DMS79 treated with DMSO at 0.1 percent for 48 hours (cell line): Measurements from ENCODE around the gene CABP7.
A peak's percentile ranks its signal among the peaks of the same experiment; 100 is the strongest.

ENCODE experiments used
- DNase-seq: peaks from one replicate; lab custom pipeline; 2025; lab: John Stamatoyannopoulos, UW

Gene CABP7

DNA sequence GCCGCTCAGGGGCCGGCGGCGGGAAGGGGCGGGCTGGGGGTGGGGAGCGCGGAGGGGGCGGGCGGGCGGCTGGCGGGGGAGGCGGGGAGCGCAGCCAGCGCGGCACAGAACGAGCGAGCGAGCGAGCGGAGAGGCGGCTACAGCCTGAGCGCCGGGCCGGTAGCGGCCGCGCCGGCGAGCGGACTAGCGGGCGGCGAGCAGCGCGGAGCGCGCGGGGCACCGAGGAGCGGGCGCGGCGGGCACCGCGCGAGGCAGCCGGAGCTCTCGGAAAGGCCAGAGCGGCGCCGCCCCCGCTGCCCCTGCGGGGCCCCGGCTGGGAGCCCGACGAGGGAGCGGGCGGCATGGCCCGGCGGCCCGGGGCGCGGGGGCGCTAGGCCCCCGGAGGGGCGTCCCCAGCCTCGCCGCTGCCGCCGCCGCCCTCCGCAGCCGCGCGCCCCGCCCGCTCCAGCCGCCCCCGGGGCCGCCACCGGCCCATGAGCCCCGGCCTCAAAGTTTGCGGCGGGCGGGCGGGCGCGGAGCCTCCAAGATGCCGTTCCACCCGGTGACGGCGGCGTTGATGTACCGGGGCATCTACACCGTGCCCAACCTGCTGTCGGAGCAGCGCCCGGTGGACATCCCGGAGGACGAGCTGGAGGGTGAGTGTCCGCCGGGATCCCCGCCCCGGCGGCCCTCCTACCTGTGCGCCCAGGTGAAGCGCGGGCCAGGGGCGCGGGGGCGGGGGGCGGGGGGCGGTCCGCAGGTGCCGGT lies at the start of gene CABP7:
TSS of gene CABP7 (plus strand) at position 105 of the 747 bp plus-strand sequence. CDS start at position 527, 422 bp downstream.
- no peak for DNase-seq

DNA sequence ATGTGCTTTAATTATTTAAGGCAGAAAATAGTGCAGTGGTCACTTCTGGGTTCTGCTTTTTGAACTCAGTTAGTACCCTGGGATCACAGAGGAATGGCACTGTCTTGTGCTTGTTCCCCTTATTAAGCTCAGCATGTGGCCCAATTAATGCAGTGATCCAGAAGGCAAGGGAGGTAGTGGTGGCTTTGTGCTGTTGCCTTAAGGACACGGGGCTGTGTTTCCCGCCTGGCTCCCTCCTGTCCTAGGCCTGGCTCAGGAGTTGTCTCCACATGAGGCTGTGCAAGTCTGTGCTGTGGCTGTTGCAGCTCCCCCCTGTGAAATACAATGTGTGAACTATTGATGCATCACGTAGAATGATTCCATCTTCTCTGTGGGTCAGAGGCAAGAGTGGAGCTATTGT lies 49.2 kb upstream of the CABP7 start:
- no peak for DNase-seq

DNA sequence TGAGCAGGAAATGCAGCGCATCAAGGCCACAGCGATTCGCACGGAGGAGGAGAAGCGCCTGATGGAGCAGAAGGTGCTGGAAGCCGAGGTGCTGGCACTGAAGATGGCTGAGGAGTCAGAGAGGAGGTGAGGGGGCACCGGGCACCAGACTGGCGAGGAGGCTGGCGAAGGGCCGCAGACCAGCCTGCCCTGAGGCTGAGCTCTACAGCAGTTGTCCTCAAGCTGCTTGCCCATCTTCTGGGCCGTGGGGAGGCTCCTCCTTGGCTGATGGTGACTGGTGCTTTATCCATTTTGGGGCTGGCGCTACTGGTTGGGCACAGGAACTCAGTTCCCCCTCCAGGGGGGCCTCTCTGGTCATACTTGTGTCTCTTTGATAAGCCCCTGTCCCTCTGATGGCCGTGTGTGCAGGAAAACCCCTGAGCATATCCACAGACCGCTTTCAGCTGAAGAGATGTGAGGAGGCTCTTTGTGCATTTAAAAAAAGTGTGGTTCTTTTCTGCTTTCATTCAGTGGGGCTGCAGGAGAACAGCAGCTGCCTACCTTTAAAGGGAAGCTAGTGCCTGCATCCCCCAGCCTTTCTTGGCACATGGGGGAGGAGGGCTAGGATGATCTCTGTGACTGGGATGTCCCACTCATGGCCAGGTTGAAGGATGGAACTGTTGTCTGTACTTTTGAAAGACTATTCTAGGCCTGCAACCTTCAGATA lies 46.3 kb upstream of the CABP7 start:
- DNase-seq, result no peak

DNA sequence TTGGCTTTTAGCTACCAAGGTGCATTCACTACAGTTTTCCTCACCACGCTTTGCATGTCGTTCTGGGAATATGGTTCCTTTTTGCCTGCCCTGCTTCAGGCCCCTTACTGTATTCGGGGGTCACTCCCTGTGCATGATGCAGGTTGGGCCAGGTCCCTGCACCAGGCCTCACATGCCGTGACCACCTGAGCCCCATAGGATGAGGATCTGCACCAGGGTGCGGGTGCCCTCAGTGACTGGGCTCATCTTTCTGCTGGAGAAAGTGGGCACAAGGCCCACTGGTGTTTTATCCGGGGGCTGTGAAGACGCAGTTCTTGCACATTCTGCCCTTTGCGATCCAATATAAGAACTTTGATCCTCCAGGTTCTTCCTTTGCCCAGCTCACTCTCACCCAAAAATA lies 45.7 kb upstream of the CABP7 start:
- DNase-seq, result no peak

DNA sequence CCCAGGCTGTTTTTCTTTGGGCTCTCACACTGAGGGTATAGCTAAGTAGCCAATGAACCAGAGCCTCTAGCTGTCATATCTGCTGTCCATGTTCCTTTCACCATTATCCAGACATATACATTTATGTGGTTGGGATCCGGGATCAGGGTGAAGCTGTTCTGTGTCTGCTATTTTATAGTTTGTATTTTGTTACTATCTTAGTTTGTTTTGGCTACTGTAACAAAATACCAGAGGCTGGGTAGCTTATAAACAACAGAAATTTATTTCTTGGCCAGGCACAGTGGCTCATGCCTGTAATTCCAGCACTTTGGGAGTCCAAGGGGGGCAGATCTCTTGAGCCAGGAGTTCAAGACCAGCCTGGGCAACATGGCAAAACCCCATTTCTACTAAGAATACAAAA lies 40.5 kb upstream of the CABP7 start:
- no peak for DNase-seq

DNA sequence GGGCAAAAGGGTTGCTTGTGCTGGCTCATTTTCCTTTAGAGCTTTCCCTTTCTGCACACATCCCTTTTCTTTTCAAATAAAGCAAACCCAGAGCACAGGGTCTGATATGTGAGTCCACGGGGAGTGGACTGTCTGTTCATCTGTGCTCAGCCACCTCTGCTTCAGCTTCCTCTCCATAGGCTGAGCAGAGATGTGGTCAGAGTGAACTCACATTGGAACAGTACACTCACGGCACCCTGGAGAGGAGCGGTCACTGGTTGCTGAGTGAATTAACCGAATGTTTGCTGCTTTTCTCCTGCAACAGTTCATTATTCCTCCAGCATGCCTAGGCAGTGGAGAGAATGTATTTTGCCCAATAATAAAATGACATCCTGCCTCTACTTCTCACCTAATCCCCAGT lies 36.3 kb upstream of the CABP7 start:
- no peak for DNase-seq

DNA sequence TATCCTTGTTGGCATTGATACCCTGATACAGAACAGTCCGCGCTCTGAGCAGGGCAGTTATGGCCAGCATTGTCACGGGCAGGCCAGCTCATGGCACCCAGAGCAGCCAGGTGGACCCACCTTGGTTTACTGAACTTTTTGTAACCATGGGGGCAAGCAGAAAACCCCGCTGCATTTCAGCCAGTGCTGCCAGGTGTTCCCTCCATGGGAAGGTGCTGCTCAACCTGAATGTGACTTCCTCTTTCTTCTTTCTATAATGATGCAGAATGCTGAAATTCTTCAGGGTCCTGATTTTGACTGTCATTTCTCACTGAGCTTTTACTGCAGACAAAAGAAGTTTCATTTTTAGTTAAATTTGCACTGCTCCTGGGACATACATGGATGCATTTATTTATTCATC lies 35.6 kb upstream of the CABP7 start:
- DNase-seq, result no peak

DNA sequence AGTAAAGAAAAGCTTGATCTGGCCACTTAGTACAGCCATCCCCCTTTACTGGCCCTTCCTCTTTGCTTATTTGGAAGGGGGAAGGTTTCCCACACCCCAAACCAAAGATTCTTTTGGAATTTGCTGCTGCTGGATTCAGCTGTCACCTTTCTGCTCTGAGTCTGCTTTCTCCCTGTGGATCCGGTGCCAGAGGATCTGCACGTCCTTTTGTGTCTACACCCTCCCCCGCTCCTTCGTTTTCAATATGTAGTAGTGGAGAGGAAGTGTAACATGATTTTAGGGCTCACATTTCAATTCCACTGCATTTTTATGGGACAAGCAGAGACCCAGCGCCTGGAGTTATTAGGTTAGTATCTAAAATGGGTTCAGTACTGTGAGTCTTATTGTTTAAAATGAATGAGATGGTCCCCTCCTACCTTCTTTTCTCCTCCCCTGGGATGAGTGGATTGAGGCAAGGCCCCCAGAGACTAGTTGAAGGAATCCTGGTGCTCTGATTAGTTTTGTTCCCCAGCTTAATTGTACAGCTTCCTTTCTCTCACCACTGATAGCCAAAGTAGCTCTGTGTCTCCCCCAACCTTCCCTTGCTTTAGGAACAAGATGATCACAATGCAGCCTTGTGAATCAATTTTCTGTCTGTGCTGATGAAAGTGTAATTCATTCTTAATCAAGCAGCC lies 30.5 kb upstream of the CABP7 start:
- no peak for DNase-seq

DNA sequence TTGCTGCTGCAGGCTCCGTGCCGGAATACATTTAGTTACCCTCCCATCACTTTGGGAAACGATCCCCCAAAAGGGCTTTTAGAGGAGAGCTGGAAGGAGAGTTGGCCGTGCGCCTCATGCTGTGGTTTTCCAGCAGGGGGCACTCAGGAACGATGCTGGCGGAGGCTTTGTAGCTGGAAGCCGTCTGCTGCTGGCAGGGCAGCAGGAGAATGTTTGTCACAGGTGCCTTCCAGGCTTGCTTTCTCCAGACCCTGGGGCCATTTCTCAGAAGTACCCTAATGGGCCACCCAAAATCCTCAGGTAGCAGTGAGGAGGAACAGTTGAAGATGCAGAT lies 30.0 kb upstream of the CABP7 start:
- DNase-seq, result peak; percentile 84

DNA sequence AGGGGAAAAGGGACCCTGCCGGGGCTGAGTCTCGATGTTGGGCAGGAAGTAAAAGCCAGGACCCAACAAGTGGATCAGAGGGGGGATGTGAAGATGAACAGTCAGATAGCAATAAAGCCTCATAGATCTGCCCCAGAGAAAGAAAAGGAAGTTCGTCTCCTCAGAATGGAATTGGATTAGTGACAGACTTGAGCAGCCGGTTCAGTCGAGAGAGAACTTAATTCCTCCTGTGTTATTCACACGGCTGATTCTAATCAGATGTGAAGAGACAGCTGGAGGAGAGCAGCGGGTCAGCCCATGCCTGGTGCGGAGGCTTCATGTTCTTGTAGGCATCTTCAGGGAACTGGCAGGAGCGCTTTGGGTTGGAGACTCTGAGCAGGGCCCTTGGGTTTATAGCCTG lies 29.3 kb upstream of the CABP7 start:
- peak; percentile 42 for DNase-seq

DNA sequence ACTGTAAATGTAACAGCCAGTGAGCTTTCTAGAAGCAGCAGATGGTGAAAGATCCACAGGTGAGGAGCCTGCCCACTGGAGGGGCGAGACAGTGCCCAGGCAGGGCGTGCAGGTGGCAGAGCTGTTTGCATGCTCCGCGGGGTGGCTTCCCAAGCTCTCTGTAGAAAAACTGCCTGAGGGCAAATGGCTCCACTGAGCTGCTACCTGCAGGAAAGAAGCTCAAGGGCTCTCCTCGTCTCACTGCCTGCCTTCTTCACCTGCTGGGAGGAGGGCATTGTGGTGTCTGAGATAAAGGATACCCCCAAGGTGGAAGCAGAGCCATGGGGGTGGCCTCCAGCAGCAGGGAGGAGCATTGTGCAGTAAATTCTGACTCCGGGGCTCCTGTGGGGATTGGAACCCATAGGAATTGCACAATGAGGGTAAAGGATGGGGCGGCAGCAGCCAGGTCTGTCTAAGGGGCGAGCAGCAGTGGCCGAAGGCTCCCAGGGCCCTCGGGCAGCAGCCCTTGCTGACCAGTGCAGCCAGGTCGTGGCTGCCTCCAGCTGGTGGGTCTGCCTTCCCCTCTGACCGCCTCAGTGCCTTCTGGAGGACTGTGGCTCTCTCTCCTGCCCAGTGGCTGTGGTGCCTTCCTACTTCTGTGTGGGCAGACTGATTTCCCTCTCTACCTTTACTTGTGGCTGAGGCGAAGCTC lies 28.0 kb upstream of the CABP7 start:
- DNase-seq, result peak; percentile 82

DNA sequence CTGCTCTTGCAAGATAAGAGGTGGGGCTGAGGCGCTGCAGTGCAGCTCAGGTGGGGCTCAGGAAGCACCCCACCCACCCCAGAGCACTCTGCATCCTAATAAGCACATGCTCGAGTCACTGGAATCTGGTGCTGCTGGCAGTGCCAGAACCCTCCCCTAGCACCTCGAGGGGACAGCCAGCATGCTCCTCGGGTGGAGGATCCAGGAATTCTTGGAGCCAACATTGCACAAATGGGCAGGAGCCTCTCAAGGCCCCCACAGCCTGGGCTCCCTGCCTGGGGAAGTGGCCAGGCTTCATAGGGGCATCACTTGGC lies 27.5 kb upstream of the CABP7 start:
- peak; percentile 45 for DNase-seq

DNA sequence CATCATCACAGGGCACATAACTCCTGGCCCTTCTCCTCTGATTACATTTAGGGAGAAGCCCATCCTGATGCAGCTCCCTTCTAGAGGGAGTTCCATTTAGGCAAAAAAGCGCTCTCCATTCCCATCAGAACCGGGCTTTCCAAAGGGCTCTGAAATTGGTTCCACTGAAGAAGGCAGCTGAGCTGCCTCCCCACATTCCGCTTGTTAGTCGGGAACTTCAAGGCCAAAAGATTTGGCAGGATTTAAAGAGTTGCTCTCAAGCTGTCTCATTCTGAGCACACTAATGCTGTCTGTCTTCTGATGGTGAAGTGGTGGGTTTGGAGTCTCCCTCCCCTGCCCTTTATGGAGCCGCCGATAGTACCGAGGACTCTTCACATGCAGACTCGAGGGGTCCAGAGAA lies 26.6 kb upstream of the CABP7 start:
- DNase-seq, result no peak

DNA sequence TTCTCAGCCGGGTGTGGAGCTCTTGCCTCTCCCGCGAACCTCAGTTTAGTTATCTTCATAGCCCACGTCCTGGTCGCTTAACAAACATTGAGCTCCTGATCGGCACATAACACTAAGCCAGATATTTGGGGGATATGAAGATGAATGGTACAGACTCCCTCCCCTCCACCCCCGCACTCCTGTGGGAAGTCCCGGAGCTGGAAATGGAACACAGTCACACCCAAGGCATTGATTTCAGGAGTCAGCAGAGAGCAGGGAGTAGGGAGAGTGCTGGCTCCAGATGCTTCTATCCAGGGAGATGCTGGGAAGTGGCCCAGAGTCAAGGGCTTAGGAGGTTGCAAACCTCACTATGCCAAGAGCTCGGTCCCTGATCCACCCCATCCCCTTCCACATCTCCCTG lies 26.1 kb upstream of the CABP7 start:
- DNase-seq, result no peak

DNA sequence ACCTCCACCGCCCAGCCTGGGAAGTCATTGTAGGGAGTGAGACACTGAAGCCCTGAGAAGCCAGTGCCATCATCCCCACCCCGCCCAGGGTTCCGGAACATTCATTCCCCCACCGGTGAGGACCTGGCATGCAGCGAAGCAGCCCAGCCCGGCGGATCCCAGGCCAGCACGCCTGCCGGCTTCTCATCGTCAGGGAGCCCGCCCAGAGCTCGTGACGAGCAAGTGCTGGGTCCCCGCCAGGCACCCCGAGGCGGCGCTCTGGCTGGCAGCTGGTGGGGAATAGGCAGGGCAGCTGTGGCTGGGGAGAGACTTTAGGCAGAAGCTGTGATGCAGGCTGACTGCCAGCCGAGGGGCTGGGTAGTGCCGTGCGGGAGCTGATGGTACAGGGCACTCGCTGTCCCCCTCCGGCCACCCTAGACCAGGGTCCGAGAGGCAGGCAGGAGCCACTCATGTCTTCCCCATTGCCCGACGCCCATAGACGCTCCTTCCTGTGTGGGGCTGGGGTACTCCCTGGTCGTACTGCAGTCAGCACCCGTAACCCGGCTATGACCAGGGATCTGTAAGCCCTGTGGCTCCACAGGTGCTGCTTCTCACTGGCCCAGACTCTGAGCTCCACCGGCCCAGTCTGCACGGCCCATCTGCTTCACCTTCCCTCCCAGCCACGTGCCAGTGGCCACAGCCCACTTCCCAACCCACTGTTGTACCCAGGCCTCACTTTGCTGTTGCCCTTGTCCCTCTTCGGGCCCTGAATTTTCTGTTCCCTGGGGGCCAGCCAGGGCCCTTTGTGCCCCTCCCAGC lies 24.5 kb upstream of the CABP7 start:
- DNase-seq, result peak; percentile 63

DNA sequence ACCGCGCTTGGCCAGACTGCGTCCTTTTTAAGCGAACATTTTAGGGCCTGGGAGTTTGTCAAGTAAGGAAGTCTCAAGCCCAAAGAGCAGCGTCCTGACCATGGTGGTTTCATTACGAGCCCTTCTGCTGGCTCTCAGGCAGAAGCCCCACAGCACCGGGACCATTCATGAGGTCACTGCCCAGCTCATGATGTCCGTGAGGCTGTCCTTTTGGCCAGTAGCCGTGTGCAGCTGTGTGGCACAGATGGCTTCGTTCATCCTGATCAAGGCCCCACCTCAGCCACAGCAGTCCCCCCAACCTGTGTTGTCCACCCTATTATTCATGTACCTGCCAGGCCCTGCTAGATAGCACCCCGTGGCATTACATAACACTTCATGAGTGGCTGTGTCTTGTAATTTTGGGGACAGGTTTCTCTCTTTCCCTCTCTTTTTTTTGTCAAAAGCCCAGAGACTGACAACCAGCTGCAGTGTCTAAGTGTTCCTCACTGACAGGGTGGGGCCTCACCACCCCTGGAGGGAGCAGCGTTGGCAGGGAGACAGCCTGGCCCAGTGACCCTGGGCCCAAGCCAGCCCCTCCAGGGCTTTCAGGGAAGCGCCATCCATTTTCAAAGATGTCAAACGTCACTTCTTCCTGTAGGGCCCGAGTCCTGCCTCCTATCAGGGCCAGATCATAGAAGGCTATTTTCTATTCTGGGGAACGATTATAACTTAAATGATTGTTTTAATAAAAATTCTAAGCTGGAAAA lies 21.8 kb upstream of the CABP7 start:
- DNase-seq, result no peak

DNA sequence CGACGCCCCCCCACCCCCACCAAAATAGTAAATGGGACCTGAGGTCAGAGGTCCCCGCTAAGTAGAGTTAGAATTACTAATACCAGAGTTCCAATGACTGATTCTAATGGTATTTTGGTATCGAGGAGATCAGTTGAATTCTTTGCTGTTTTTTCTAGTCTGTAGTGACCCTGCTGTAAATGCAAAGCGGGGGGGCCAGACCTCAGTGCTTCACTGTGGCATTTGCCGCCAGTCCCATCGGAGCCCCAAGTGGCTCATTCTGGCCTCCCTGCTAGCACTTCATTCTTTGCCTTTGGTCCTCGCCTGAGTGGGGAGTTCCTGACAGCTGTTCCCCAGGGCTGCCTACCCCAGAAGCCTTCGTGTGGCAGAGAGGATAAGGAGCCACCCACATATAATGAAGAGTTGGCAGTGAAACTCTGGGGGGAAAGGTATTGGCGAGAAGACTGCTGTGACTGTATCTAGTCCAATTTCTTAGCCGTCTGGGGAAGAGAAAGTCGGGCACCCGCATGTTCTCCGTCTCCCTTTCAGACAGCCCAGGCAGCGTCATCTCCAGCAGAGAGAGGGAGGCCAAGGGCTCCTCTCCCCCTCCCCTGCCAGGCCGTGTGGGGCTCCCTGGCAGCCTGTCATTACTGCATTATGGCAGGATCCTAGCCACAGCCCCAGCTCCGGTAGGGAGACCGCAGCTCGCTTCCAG lies 19.4 kb upstream of the CABP7 start:
- DNase-seq, result no peak

DNA sequence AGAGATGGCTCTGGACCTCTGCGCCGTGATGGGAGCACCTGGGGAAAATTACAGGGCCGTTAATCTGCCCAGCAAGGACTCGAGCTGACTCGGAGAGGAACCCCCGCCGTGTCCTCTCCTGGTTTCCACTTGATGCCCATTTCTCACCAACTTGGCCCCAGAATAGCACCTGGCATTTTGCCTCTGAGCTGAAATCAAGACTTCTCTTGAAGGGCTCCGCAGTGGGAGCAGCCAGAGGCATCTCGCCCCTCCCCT lies 19.0 kb upstream of the CABP7 start:
- DNase-seq, result peak; percentile 87

DNA sequence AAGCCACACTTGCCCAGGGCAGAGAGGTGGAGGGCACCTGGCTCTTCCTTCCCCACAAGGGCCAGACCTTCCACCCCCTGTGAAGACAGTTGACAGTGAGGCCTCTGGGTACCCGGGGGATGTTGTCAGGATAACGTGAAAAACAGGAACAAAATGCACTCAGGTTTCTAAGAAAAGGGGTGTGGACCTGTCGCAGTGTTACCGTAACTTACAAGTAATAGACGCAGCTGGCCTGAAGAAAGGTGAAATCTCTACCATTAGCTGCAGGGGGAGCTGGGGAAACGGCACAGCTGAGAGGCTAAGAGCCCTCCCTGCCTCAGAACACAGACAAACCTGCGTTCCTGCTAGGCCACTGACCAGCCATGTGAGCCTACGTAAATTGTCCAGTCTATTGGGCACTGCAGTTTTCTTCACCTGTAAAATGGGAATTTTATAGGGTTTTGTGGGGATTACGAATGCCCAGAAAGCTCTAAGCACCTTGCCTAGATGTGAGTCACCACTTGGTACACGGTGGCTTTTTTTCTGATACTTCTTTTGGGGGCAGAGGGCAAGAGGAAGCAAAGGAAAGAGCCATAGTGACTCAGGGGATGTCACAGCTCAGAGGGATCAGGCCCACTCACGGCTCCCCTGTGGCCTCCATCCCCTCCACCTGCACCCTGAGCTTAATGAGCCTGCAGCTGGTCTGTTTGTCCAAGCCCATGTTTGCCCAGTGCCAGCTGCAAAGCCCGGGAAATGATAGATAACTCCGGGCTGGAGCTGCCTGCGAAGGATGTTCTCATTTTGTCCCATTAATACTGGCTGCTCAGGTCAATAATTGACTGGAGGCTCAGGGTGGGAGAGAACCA lies 18.4 kb upstream of the CABP7 start:
- DNase-seq, result peak; percentile 87
